ACHN (cell line): ENCODE data around the gene GALR3.

Experiments
- DNase-seq: peaks from one replicate; pipeline ENCODE4 v3.0.0-alpha.2; 2015
- in situ Hi-C: cut with HindIII; loops from 2 replicates; pipeline ENCODE4 v1.10.0; 2017; ENCODE audit warnings: low sequenced_read_pairs, low pct_ligation_motif_present, low pct_unique_long_range_greater_than_20kb

Gene GALR3

GRCh38 chr22:37850801-37851200 lies 27.6 kb downstream of the GALR3 start:
- in situ Hi-C loops, result no loop called here
- DNase-seq, result no peak

DNA sequence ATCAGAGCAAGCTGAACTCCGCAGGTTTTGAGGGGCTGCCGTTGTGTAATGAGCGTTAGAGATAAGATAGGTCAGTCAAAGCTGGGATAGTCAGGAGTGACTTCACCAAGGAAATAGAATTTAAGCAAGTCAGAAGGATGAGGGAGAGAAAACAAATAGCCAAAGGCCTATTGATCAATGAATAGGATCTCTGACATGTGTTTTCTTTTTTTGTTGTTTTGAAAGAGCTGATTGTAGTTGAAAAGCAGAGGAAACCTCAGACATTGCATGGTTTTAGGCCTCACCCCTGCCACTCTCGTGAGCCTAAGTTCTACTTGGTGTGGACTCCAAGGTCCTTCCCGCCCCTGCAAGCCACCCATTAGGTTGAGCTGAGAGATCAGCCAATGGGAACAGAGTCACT lies 29.2 kb downstream of the GALR3 start:
- no peak for DNase-seq
- in situ Hi-C loops, result no loop called here

GRCh38 chr22:37854946-37855345 lies 31.8 kb downstream of the GALR3 start:
- in situ Hi-C loops, result no loop called here

DNA sequence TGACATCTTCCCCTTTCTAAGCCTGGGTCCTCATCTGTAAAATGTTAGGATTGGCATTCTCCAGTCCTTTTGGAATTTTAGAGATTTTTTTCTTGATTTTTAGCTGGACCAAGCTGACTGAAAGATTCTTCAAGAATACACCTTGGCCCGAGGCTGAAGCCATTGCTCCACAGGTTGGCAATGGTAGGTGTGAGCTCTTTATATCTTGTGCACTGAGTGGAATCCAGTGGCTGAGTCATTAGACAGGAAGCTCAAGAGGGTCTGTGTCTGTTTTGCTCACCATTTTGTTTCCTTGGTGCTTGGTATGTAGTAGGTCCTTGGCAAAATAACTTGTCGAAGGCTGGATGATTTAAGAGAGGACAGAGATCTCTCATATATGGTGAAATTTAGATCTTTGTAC lies 32.3 kb downstream of the GALR3 start:
- in situ Hi-C loops, result no loop called here

More at GRCh38 chr22:37854946-37855345, 31.8 kb downstream of the GALR3 start:
- DNase-seq, result no peak

DNA sequence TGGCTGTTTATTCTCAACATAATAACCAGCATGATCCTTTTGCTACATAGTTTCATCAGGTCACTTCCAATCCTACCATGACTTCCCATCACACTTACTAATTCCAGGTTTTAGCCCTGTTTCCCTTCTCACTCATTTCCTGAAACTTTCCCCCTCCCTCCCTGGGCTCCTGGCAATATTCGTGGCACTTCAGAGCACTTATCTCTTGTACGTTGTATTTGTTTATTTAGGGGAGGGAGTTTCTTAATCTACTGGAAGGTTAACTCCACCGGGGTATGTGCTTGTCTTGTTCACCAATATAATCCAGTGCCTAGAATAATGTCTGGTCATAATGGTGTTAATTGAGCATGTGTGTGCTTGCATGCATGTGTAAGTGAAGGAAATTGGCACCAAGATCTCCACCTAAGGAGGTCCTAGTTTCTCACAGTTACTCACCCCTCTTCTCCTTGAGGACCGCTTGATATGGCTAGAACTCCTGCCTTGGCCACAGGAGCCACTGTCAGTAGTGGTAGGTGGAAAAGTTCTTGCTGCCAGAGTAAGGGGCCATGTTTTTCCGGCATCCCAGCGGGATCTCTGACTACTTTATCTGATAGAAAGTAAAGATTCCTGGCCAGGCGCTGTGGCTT lies 37.7 kb downstream of the GALR3 start:
- in situ Hi-C loops, result no loop called here

More for the DNA sequence above, 32.3 kb downstream of the GALR3 start:
- DNase-seq, result no peak

GRCh38 chr22:37862570-37863325 lies 39.6 kb downstream of the GALR3 start:
- DNase-seq, result no peak
- in situ Hi-C loops, result no loop called here

More for the DNA sequence above, 37.7 kb downstream of the GALR3 start:
- no peak for DNase-seq

GRCh38 chr22:37865510-37865909 lies 42.3 kb downstream of the GALR3 start:
- DNase-seq, result no peak
- in situ Hi-C loops, result no loop called here

DNA sequence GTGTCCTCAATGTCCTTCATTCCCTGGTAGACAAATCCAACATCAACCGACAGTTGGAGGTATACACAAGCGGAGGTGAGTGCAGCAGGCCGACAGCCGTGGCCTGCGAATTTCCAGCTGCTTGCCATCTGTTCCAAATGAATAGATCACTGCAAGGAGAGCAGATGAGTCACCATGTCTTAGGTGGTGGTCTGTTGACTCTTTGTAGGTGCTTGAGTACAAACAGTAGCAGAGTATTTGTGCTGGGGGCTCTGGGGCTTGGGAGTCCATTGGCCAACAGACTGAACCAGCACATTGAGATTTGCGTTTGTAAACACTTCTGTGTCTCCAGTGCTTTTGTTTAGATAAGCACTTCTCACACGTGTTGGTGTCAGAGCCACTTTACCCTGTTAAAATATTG lies 47.1 kb downstream of the GALR3 start:
- DNase-seq, result no peak
- in situ Hi-C loops, result no loop called here
